GM19395 (cell line): ENCODE data around the gene RIPOR1.
A peak's percentile ranks its signal among the peaks of the same experiment; 100 is the strongest.
"Not testable (repeated sequence)": the region's sequence is repeated elsewhere in the genome, so short reads cannot be mapped to it uniquely, and the experiment has no call there.

Experiments used
- ATAC-seq: cut with Tn5 transposase; IDR thresholded peaks from one replicate; pipeline ENCODE4 v1.9.1; 2021; ENCODE audit warnings: mild to moderate bottlenecking, moderate library complexity; ENCODE audit not compliant: unreplicated experiment

Gene RIPOR1, protein sequence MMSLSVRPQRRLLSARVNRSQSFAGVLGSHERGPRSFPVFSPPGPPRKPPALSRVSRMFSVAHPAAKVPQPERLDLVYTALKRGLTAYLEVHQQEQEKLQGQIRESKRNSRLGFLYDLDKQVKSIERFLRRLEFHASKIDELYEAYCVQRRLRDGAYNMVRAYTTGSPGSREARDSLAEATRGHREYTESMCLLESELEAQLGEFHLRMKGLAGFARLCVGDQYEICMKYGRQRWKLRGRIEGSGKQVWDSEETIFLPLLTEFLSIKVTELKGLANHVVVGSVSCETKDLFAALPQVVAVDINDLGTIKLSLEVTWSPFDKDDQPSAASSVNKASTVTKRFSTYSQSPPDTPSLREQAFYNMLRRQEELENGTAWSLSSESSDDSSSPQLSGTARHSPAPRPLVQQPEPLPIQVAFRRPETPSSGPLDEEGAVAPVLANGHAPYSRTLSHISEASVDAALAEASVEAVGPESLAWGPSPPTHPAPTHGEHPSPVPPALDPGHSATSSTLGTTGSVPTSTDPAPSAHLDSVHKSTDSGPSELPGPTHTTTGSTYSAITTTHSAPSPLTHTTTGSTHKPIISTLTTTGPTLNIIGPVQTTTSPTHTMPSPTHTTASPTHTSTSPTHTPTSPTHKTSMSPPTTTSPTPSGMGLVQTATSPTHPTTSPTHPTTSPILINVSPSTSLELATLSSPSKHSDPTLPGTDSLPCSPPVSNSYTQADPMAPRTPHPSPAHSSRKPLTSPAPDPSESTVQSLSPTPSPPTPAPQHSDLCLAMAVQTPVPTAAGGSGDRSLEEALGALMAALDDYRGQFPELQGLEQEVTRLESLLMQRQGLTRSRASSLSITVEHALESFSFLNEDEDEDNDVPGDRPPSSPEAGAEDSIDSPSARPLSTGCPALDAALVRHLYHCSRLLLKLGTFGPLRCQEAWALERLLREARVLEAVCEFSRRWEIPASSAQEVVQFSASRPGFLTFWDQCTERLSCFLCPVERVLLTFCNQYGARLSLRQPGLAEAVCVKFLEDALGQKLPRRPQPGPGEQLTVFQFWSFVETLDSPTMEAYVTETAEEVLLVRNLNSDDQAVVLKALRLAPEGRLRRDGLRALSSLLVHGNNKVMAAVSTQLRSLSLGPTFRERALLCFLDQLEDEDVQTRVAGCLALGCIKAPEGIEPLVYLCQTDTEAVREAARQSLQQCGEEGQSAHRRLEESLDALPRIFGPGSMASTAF

DNA sequence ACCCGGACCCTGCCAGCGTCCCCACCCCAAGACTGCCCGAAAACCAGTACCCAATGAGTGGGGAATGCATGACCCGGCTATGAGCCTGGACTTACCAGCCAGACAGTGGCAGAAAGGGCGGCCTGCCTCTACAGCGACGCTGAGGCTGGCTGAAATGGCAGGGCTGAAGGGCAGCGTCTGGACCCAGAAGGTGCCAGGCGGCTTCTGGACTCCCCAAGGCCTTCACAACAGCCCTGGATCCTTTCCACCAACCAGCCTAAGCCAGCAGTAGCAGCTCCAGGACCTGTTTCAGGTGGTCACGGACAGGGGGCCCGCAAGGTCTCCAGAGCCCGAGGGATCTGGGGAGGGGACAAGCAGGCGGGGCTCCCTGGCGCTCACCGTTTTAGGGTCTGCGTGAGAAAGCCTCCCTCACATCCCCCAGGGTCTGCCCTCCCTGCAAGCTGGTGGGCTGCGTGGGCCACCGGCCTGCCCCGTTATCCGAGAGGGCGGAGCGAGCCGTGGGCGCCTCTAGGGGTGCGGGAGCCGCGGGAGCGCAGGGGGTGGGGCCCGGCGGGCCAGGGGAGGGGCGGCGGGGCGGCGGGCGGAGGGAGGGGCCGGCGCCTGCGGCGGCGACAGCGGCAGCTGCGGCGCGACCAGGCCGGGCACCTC, at the start of gene RIPOR1:
Gene RIPOR1, plus strand, starts transcription at position 608 of the 648 bp plus-strand sequence. CDS start 9,618 bp downstream, outside the sequence.
- ATAC-seq: no peak

DNA sequence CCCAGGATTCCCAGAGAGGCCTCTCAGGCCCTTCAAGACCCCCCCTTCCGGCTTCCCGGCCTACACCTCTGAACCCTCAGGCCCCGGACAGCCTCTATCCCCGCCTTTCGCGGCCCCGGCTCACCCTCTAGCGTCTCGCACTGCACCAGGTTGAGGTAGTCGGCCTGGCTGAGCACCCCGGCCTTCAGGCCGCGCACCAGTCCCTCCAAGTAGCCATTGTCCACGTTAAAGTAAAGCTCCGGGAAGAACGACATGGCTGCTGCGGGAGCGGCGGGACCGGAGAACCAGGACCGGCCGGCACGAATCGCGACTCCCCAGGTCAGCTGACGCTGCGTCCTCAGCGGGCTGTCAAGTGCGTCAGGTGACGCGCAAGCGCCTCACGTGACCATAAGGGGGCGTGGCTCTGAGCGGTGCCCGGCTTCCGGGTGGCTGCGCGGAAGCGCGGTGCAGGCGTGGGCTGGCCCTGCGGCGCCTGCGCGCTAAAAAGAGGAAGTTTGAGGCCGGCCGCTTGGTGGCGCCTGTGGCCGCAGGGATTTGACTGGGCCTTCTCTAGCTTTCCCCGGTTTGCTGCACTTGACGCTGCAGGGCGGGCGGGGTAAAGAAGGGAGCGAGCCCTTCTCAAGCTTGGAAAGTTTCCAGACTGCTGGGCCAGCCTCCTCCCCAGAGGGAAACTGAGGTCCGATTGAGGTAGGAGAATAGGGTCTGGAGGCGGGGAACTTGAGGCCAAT, 47.6 kb upstream of the RIPOR1 start, which contains the start of gene ATP6V0D1:
Gene ATP6V0D1, minus strand, starts transcription at position 325 of the 728 bp plus-strand sequence. Its CDS starts 71 bp downstream, at position 254.
- ATAC-seq: peak; percentile 91

DNA sequence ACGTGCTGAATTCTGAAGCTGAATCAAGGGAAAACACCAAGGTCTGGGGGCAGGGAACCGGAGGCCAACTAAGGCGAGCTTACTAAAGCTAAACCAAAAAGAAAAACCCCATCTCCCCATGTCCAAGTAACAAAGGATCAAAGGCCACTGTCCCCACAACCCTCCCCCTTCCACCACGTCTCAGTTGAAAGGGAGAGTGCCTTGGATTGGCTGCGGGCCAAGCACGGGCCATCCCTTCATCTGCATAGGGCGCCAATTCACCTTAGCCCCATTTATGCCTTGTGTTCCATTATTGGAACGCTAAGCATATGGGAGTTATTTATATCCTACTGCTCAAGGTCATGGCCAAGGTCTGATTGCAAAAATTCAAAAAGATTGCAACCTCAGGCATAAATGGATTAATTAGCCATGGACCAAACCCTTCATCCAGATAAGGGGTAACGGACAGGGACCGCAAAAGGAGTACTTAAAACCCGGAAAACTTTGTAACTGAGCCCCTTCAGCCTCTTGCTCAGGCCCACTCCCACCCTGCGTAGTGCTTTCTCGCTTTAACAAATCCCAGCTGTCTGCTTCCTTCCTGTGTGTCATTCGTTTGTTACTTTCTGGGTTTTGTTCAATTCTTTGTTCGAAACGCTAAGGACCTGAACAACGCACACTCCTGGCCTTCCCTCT, 46.9 kb upstream of the RIPOR1 start:
- ATAC-seq: peak; percentile 4

DNA sequence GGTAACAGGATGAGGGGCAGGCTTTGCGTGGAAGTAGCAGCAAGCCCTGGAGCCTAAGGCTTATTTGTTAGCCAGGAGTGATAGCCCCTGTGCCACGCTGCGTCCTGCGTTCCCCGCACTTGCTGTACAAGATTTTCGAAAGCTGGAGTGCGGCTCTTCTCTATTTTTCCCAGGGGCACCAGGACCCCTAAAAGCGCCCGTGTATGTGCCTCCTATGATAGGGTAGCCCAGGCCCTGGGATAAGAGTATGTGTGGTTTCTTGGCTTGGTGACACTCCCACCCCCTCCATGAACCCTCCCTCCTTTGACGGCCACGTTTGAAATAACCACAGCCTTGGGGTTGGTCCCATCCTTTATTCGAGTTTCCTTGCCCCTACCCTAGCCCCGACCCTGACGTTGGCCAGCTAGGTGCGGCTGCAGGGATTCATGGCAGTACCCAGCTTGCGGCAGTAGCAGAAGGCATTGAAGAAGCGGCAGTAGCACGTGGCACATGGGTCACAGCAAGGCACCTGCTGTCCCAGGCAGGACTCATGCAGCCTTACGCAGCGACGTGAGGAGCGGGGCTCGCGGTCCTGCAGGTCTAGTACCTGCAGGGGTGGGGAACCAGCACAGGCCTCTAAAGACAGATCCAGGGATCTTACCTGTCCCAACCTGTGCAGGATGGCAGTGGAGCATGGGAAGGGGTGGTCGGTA, 46.2 kb upstream of the RIPOR1 start:
- no peak for ATAC-seq

DNA sequence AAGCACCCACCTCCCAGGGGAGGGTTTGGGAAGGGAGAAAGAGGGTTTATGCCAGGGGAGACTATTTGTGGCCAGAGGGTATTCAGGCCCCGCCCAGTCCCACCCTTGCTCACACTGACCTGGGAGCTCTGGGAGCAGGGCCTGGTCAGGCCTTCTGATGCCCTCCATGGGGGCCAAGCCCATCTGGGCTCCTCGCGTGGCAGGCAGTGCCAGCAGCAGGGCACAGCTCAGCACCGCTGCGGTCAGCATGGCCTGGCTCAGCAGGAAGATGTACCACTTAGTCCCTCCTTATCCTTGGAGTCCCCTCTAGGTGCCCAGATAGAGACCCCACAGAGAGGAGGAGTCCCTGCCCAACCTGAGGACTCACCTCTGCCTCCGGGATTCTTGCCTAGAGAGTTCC, 45.5 kb upstream of the RIPOR1 start, which contains the start of gene AGRP:
Gene AGRP, minus strand, starts transcription at position 398 of the 400 bp plus-strand sequence. Its CDS starts 149 bp downstream, at position 249.
- ATAC-seq: no peak

DNA sequence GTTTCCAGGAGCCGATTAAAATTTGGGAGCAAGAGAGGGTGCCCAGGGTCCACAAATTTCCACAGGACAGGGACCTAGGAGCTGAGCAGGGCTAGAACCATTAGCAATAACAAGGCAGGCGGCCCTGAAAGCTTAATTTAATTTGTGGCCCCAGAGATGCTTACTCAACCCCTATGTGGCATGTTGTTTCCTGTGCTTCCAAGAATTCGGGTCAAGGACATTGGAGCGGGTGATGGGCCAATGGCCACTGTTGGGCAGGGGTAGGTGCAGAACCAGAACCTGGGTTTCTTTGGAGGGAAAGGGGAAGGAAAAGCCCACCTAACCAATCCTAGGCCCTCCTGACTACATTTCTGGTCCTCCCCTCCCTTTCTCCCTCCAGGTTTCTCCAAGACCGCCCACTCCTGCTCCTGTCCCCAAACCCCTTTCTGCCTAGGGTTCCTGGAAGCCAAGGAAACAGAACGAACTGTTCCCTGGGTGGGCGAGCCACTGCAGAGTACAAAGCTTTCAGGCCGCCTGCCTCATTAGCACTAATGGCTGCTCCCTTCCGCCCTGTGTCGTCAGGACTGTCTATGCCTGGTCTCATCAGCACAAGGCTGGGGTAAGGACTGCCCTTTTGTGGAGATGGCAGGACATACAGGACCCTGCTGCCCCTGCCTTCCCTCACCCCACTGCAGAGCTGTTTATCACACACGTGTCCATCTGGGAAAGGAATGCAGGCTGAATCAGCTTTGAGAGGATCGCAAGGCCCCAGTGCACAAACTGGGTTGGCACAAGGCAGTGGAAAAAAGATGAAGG, 44.7 kb upstream of the RIPOR1 start:
- ATAC-seq: no peak

DNA sequence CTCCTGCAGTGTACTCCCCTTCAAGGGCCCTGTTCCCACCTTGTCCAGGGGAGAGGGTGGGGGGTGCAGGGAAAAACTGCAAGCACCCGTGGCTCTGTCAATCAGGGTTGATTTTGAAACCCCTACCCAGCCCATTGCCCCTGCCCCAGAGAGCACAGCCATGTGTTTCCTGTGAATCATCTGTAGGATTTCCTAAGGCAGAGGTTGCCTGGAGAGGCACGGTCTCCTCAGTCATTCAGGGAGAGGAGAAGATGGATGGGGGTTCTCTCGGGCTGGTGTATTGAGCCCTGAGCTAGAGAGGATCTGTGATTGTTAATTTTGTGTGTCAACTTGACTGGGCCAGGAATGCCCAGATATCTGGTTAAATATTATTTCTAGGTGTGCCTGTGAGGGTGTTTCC, 41.8 kb upstream of the RIPOR1 start:
- no peak for ATAC-seq

DNA sequence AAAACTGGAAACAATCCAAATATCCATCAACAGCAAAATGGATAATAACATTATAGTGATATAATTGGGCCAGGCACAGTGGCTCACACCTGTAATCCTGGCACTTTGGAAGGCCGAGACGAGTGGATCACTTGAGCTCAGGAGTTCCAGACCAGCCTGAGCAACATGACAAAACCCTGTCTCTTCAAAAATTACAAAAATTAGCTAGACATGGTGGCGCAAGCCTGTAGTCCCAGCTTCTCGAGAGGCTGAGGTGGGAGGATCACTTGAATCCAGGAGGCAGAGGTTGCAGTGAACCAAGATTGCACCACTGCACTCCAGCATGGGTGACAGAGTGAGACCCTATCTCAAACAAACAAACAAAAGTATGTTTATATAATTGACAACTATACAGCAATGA, 41.1 kb upstream of the RIPOR1 start:
- not testable (repeated sequence) for ATAC-seq

DNA sequence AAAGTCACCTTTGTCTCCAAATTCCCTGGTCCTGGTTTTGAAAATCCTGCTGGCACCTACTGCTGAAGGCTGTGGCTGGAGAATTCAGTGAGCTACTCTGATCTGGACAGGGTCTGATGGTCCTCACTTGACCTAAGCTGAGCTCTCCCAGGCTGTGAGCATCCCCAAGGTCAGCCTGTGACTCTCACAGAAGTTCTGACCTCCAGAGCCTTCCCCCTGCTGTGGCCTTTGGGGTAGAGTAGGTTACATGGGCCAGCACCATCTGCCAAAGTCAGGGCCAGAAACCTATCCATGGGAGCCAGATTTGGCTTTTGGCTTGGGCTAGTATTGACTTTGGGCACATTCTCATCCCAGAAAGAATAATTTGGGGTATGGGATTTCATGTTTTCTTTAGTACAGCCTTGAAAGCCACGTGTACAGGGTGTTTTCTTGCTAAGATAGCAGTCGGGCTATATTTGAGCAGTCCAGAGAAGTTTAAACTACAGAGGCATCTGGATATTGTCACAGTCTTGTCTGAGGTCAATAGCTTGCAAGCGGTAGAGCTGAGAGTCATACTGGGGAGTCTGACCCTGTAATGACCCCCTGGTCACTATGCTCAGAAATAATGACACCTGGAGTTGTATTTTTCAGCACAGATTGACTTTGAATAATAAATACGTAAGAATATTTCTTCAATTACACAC, 39.1 kb upstream of the RIPOR1 start:
- no peak for ATAC-seq

DNA sequence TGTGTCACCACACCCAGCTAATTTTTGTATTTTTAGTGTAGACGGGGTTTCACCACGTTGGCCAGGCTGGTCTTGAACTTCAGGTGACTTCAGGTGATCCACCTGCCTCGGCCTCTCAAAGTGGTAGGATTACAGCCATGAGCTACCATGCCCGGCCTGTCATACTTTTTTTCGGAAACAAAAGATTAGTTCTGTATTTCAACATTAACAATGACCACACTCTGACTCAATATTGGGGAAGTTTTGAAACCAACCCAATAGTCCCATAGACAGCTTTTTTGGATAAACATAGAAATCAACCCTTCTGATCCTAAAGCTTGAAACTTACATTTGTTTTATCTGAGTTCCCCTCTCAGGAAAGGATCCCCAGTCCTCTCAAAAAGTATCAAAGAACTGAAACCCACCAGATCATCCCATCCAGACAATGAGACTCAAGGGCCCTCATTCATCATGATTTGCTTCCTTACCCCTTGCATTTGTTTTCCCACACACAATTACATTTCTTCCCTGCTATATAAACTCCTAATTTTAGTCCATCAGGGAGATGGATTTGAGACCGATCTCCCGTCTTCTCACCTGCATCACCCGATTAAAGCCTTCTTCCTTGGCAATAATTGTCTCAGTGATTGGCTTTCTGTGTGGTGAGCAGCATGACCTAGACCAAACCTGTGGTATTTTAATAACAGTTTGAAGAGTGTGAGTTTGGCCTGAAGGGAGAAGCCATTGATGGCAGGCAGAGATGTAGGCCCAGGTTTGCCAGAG, 38.1 kb upstream of the RIPOR1 start:
- ATAC-seq: no peak

DNA sequence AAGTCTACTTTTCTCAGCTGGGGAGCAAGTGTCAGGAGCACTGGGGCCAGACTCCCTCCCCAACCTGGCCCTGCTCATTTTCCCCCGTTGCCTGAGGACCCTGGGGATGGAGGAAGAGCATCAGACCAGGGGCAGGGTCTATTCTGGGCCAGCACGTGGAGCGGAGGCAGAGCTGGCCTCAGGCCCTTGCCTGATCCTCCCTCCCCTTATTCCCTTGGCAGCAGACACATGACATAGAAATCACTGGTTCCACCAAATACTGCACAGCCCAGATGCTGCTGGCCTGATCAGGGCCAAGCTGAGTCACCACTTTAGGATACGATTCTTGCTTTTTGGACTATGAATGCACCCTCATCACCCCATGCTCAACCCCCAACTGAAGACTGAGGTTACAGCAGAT, 29.5 kb upstream of the RIPOR1 start:
- no peak for ATAC-seq

DNA sequence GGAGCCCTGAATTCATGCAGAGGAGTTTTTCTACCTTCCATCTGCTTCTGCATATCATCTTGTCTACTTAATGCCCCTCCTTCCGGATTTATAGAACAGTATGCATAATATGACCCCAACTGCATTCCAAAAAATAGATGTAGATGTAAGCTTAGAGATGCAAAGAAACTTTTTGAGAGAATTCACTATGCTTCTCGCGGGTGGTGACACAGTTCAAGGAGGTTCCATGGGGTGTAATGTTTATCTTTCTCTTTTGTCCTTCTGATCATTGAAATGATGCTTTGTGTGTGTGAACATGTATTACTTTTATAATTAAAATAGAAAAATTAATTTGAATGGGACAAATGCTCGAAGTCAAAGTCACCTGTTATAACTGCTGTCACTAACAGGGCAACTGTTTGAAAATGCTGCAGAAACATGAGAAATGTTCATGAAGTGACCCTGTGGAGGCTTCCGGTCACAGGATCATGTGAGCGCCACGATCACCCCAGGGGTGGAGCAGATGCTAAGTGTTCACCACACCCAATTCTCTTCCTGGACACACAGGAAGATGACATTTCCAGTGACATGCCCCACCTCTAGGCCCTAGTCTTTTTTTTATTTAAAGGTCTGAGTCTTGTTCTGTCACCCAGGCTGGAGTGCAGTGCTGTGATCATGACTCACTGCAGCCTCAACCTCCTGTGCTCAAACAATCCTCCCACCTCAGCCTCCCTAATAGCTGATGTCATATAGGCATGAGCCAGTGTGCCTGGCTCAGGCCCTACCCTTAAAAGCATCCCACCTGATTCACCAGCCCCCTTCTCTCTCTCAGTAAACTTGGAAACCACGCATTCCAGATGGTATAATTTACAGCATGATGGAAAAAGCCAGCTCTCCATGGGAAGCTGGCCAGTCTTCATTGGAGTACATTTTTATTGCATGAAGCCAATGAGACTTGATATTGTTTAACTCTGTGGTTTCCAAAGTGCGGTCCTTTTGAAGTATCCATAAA, 24.3 kb upstream of the RIPOR1 start:
- no peak for ATAC-seq

DNA sequence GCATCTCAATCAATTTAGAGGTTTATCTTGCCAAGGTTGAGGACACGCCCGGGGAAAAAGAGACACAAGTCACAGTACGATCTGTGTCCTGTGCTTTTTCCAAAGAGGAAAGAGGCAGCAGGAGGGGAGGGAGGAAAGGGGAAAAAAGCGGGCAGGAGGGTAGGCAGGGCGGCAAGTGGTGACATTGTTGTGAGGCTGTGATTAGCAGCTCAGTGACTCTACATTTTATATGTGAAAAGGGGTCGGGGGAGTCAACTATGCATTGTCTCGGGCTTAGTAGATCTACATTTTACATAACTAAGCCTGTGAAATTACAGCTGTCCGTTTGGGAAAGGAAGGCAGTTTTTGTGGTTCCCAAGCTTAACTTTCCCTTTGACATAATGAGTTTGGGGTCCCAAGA, 22.2 kb upstream of the RIPOR1 start:
- no peak for ATAC-seq

DNA sequence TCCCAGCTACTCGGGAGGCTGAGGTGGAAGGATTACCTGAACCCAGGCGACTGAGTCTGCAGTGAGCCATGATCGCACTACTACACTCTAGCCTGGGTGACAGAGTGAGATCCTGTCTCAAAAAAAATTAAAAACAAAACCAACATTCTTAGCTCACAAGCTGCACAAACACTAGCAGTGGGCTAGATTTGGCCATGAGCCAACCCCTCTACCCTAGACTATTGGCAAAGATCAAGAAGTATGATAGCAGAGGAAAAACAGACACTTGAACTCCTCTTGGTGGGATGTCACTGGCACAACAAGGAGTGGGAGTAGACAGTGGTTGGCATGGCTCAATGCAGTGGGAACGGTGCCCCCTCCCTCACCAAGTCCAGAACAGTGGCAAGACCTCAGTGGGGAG, 19.6 kb upstream of the RIPOR1 start:
- ATAC-seq: no peak

DNA sequence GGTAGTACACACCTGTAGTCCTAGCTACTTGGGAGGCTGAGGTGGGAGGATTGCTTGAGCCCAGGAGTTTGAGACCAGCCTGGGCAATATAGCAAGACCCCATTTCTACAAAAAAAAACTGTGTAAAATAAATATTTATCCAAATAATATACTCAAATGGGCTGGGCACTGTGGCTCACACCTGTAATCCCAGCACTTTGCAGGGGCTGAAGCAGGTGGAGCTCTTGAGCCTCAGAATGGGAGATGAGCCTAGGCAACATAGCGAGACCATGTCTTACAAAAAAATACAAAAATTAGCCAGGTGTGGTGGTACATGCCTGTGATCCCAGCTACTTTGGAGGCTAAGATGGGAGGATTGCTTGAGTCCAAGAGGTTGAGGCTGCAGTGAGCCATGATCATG, 14.7 kb upstream of the RIPOR1 start:
- ATAC-seq: not testable (repeated sequence)
